IgD-negative memory B cell (primary cell): ENCODE results near the gene MACROD2. TPM values are rescaled to one million over a fixed set of nuclear protein-coding genes. Genes with fewer than 3 reads are reported as not detected.
A peak's percentile ranks its signal among the peaks of the same experiment; 100 is the strongest.

Experiments used
- H3K27ac Mint-ChIP-seq, 3 donors: one replicate each; pipeline ENCODE4 v1.8.0; 2020 to 2022; ENCODE audit warnings: mild to moderate bottlenecking in 3 of 3, mixed read lengths in 3 of 3, moderate library complexity in 1 of 3
- H3K27me3 Mint-ChIP-seq: one replicate; pipeline ENCODE4 v1.8.0; 2021; ENCODE audit warnings: mixed read lengths
- H3K36me3 Mint-ChIP-seq: one replicate; pipeline ENCODE4 v1.8.0; 2020; ENCODE audit warnings: mild to moderate bottlenecking, mixed read lengths
- H3K4me1 Mint-ChIP-seq, 3 donors: one replicate each; pipeline ENCODE4 v1.8.0; 2020 to 2022; ENCODE audit warnings: mixed read lengths in 3 of 3, mild to moderate bottlenecking in 1 of 3
- H3K4me3 Mint-ChIP-seq, 4 donors: one replicate each; pipeline ENCODE4 v1.8.0; 2020 to 2022; ENCODE audit warnings: mild to moderate bottlenecking in 4 of 4, mixed read lengths in 4 of 4, moderate library complexity in 3 of 4
- H3K9me3 Mint-ChIP-seq, 3 donors: one replicate each; pipeline ENCODE4 v1.8.0; 2020 to 2021; ENCODE audit warnings: mixed read lengths in 3 of 3, mild to moderate bottlenecking in 1 of 3
- polyA plus RNA-seq: library from polyadenylated mRNA; unstranded; fragments of 300-500 nt; fragmentation: Illumina TruSeq; gene quantifications from one replicate; pipeline ENCODE4 v1.2.3, GENCODE V29; 2021

Gene MACROD2
- polyA plus RNA-seq, 1 donor from 2014 or later = 1.3 TPM

- Mint-ChIP-seq H3K27ac (no peak overlapping the region), H3K4me3 (peak overlapping the region in 2 of 4 donors; percentile 13 to 69), H3K36me3 (peaks cover 2% of the 10 kb centered on the region), H3K27me3 (no peaks in the 10 kb centered on the region), H3K4me1 (peaks cover 22 to 34% (median 30%) of the 10 kb centered on the region in 3 donors), H3K9me3 (peaks cover 7 to 13% (median 11%) of the 10 kb centered on the region in 3 donors)
These were observed 2088.4 kb downstream of the MACROD2 start for GRCh38 chr20:16083639-16084280.

- H3K27ac Mint-ChIP-seq = no peak overlapping the region
- no peaks in the 10 kb centered on the region for H3K27me3 Mint-ChIP-seq
- peaks cover 0 to 2% (median 0%) of the 10 kb centered on the region in 3 donors for H3K9me3 Mint-ChIP-seq
- H3K4me3 Mint-ChIP-seq = no peak overlapping the region
- peaks cover 2 to 11% (median 9%) of the 10 kb centered on the region in 3 donors for H3K4me1 Mint-ChIP-seq
- H3K36me3 Mint-ChIP-seq = no peaks in the 10 kb centered on the region
These were observed 2099.9 kb downstream of the MACROD2 start for GRCh38 chr20:16095226-16095625.

- H3K27me3 Mint-ChIP-seq = no peaks in the 10 kb centered on the region
- peaks cover 0 to 2% (median 0%) of the 10 kb centered on the region in 3 donors for H3K9me3 Mint-ChIP-seq
- no peaks in the 10 kb centered on the region for H3K36me3 Mint-ChIP-seq
- H3K4me3 Mint-ChIP-seq = no peak overlapping the region
- peaks cover 5 to 12% (median 5%) of the 10 kb centered on the region in 3 donors for H3K4me1 Mint-ChIP-seq
- H3K27ac Mint-ChIP-seq = no peak overlapping the region
These were observed 2101.5 kb downstream of the MACROD2 start for GRCh38 chr20:16096756-16097326.

- no peak overlapping the region for H3K27ac Mint-ChIP-seq
- H3K36me3 Mint-ChIP-seq = no peaks in the 10 kb centered on the region
- peaks cover 0 to 2% (median 0%) of the 10 kb centered on the region in 3 donors for H3K9me3 Mint-ChIP-seq
- H3K4me3 Mint-ChIP-seq = no peak overlapping the region
- peaks cover 3 to 17% (median 4%) of the 10 kb centered on the region in 3 donors for H3K4me1 Mint-ChIP-seq
- H3K27me3 Mint-ChIP-seq = peaks cover 2% of the 10 kb centered on the region
These were observed 2102.5 kb downstream of the MACROD2 start for GRCh38 chr20:16097788-16098187.

- no peak overlapping the region for H3K27ac Mint-ChIP-seq
- peaks cover 3 to 18% (median 4%) of the 10 kb centered on the region in 3 donors for H3K4me1 Mint-ChIP-seq
- H3K27me3 Mint-ChIP-seq = peaks cover 2% of the 10 kb centered on the region
- H3K9me3 Mint-ChIP-seq = peaks cover 0 to 2% (median 0%) of the 10 kb centered on the region in 3 donors
- H3K36me3 Mint-ChIP-seq = no peaks in the 10 kb centered on the region
- H3K4me3 Mint-ChIP-seq = no peak overlapping the region
These were observed 2103.7 kb downstream of the MACROD2 start for GRCh38 chr20:16098890-16099639.

GRCh38 chr20:16100111-16100510 is 2104.8 kb downstream of the MACROD2 start:
- H3K36me3 Mint-ChIP-seq = no peaks in the 10 kb centered on the region
- H3K27me3 Mint-ChIP-seq = peaks cover 2% of the 10 kb centered on the region
- no peak overlapping the region for H3K27ac Mint-ChIP-seq
- peaks cover 0 to 2% (median 0%) of the 10 kb centered on the region in 3 donors for H3K9me3 Mint-ChIP-seq
- H3K4me1 Mint-ChIP-seq = peaks cover 3 to 18% (median 4%) of the 10 kb centered on the region in 3 donors
- H3K4me3 Mint-ChIP-seq = no peak overlapping the region

GRCh38 chr20:16100767-16101166 is 2105.5 kb downstream of the MACROD2 start:
- peaks cover 2% of the 10 kb centered on the region for H3K27me3 Mint-ChIP-seq
- peaks cover 3 to 18% (median 4%) of the 10 kb centered on the region in 3 donors for H3K4me1 Mint-ChIP-seq
- H3K27ac Mint-ChIP-seq = no peak overlapping the region
- no peak overlapping the region for H3K4me3 Mint-ChIP-seq
- H3K9me3 Mint-ChIP-seq = no peaks in the 10 kb centered on the region
- H3K36me3 Mint-ChIP-seq = no peaks in the 10 kb centered on the region

Other genes with a start within 250 kb of the MACROD2 start
- 8.0 TPM for gene ESF1, start 210.6 kb upstream of the MACROD2 start, polyA plus RNA-seq
- gene NDUFAF5, start 210.5 kb upstream of the MACROD2 start, polyA plus RNA-seq = 9.1 TPM
- gene SEL1L2, start 4.9 kb upstream of the MACROD2 start, polyA plus RNA-seq = not detected